NCI-H1436 treated with DMSO at 0.1 percent for 48 hours (cell line): ENCODE results near the gene QTRT2.

Experiments used
- DNase-seq: peaks from one replicate; lab custom pipeline; 2025; lab: John Stamatoyannopoulos, UW

QTRT2 gene

DNA sequence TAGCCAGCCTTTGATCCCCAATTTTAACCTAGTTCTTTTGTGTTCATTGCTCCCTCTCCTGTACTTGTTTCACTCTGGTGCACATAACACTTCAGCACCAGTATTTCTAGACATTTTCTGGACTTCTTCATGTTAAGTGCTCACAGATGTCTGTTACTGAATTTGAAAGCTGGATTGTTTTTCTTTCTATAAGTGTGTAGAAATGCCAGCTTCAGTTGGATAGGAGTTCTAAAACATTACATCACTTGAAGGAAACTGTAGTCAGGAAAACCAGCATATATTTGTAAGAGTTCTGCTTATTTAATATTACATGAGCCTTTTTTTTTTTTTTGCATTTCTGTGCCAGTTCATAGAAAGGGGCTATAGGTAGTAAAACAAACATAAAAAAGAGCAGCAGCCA lies 21.6 kb downstream of the QTRT2 start:
- no peak for DNase-seq

DNA sequence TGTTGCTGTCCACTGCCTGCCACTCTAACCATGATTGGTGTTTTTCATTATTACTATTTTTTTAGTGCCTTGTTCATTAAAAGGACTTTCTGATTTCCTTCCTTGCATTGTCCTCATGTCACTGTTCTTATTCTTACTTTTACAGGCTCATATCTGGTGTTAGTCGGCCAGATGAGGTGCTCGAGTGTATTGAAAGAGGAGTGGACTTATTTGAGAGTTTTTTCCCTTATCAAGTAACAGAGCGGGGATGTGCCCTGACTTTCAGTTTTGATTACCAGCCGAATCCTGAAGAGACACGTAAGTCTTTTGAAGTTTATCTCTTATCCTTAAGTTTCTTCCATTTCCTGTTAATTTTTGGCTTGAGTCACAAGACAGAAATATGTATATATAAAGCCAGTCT lies 23.2 kb downstream of the QTRT2 start:
- no peak for DNase-seq

- no peak for DNase-seq
These were observed 23.7 kb downstream of the QTRT2 start for GRCh38 chr3:114080201-114080600.

DNA sequence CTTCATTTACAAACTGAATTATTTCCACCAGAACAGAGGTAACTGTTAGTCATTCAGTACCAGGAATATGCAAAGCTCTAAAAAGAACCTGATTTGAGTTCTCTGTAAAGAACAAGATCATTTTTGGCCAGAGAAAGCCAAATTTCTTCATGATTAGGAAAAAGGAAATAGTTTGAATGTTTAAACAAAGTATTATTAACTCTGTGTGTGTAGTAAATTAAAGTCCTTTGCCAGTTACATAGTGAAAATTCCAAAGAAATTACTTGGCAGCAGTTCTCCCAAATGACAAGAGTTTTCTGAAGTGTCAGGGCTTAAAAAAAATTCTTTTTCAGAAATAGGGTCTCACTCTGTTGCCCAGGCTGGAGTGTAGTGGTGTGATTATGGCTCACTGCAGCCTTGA lies 24.5 kb downstream of the QTRT2 start:
- no peak for DNase-seq

- DNase-seq = no peak
These were observed 26.6 kb downstream of the QTRT2 start for GRCh38 chr3:114083112-114083511.

- no peak for DNase-seq
These were observed 29.8 kb downstream of the QTRT2 start for GRCh38 chr3:114086356-114086755.

- no peak for DNase-seq
These were observed 33.1 kb downstream of the QTRT2 start for GRCh38 chr3:114089675-114090074.

GRCh38 chr3:114092151-114093015 lies 35.8 kb downstream of the QTRT2 start:
- DNase-seq = no peak

DNA sequence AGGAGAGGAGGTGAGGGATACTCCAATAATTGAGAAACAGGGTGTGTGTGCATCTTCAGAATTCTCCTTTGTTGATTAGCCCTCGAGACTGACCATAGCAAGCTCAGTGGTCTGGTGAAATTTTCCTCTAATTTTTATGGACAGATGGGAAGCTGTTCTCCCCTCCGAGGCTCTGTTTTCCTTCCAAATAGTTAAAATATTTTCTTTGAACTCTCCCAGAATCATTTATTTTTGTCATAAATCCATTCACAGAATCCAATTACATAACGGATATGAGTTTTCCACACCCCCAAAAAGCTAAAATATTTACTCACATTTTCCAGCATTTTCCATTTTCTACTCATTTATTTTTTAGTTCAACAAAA lies 36.5 kb downstream of the QTRT2 start:
- DNase-seq = no peak

GRCh38 chr3:114093596-114093995 lies 37.1 kb downstream of the QTRT2 start:
- DNase-seq = no peak

DNA sequence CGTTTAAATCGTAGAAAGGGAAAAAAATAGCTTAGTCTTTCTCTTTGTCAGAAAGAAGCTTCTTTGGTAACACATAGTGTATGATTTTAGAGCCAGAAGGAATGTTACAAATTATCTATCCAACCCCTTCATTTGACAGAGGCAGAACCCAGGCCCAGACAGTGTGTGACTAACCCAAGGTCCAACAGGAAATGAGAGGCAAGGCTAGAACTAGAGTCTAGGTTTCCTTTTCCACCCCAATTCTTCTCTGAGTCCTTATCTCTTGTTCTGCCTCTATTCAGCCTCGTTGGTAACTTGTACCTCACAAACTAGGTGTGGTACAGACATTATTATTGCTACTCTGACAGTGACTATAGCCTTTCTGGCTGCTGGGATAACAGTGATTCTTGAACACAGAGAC lies 39.3 kb downstream of the QTRT2 start:
- no peak for DNase-seq

GRCh38 chr3:114101101-114101500 lies 44.6 kb downstream of the QTRT2 start:
- DNase-seq = no peak

- DNase-seq = no peak
These were observed 46.6 kb downstream of the QTRT2 start for GRCh38 chr3:114103181-114103580.

DNA sequence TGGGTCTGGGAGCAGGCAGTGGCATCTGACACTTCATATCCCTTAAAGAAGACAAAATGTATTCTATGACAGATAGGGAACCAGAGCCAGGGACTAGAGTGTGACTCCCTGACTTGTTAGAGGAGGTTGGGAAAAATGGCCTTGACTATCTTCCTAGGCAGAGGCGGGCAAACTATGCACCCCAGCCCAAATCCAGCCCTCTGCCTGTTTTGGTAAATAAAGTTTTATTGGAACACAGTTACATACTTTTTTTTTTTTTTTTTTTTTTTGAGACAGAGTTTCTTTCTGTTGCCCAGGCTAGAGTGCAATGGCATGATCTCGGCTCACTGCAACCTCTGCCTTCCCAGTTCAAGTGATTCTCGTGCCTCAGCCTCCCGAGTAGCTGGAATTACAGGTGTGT lies 47.3 kb downstream of the QTRT2 start:
- DNase-seq = no peak

DNA sequence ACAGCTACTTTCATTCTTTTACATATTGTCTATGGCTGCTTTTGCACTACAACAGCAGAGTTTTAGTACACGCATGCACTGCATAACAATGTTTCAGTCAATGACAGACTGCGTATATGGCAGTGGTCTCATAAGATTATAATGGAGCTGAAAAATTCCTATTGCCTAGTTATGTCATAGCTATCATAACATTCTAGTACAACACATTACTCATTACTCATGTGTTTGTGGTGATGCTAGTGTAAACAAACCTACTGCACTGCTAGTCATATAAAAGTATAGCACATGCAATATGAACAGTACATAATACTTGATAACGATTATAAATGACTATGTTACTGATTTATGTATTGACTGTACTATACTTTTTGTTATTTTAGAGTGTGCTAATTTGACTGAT lies 47.9 kb downstream of the QTRT2 start:
- no peak for DNase-seq

DNA sequence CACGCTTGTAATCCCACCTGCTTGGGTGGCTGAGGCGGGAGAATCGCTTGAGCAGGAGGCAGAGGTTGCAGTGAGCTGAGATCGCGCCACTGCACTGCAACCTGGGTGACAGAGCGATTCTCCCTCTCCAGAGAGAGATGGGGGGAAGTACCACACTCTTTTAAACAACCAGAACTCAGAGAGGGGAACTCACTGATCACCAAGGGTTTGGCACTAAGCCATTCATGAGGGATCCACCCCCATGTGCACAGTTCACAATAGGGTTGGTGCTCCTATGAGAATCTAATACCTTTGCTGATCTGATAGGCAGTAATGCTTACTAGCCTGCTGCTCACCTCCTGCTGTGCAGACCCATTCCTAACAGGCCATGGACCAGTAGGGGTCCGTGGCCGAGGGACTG lies 51.6 kb downstream of the QTRT2 start:
- DNase-seq = no peak

GRCh38 chr3:114110439-114110838 lies 53.9 kb downstream of the QTRT2 start:
- no peak for DNase-seq

- DNase-seq = no peak
These were observed 54.7 kb downstream of the QTRT2 start for GRCh38 chr3:114111060-114111770.

DNA sequence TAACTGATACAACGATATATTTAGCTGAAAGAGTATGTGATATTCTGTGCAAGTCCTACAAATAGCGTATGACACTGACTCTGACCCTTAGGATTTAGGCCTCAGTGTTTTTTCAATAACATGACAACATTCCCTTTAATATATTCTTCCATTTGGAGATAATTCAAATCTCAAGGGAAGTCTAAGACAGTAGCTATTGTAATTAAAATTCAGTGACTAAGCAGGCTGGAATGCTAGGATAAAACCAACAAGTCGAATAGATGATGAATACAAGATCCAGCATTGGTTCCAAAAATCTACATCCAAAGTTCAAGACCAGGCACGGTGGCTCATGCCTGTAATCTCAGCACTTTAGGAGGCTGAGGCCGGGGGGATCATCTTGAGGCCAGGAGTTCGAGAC lies 56.2 kb downstream of the QTRT2 start:
- no peak for DNase-seq

GRCh38 chr3:114114719-114115118 lies 58.2 kb downstream of the QTRT2 start:
- no peak for DNase-seq

GRCh38 chr3:114115143-114115542 lies 58.6 kb downstream of the QTRT2 start:
- no peak for DNase-seq

DNA sequence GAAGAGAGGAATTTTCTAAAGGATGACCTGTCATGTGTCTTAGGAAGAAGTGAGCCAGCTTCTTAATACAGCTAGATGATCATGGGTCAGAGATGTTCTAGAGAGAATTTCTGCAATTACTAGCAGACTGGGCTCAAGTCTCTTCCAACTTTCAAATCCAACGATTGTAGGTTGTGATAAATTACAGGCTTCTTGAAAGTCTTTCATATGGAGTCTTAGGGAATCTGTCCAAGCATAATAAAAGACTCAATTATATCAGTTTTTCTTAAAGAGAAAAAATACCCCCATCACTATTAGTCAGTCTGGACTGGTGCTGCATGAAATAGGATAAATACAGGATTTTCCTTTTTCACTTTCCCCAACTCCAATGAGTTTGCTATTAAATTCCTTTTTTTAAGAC lies 63.2 kb downstream of the QTRT2 start:
- no peak for DNase-seq

- DNase-seq = no peak
These were observed 63.7 kb downstream of the QTRT2 start for GRCh38 chr3:114120211-114120610.
